Panc1 (cell line): ENCODE measurements around the gene TAS2R20.

Experiments used
- POLR2AphosphoS5 ChIP-seq: IDR thresholded peaks from 2 replicates; pipeline ENCODE4 v1.6.1; 2012; ENCODE audit warnings: mild to moderate bottlenecking, low read depth, low read length, moderate library complexity
- SIN3A ChIP-seq: IDR thresholded peaks from 2 replicates; pipeline ENCODE4 v1.6.1; 2012; ENCODE audit warnings: low read depth, mild to moderate bottlenecking, low read length, moderate library complexity, borderline replicate concordance; ENCODE audit not compliant: insufficient read depth
- TCF7L2 ChIP-seq: IDR thresholded peaks from 2 replicates; pipeline ENCODE4 v1.6.1; 2011; ENCODE audit warnings: mild to moderate bottlenecking, low read depth, low read length, inconsistent platforms
- TF ChIP-seq, protein P1 (sequence below): fragments of 450-650 bp; IDR thresholded peaks from 2 replicates; pipeline ENCODE4 v1.5.1; 2017; ENCODE audit warnings: mild to moderate bottlenecking

DNA sequence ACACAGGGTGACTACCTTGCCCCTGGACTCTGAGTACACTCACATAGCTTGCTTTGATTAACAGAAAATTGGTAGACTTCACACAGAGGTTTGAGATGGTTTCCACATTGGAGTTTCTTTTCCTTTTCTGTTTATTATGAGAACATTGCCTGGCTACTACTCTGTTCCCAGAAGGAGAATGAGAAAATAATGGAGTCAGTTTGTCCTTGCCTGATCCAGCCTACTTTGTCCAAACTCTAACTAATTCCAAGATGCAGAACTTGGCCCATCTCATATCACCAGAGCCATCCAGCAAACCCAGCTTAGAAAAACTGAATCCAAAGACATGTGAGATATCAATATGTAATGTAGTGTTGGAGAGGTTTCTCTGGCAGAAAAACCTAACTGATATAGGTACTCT, 31.8 kb downstream of the TAS2R20 start:
- TF ChIP-seq, protein P1, sequence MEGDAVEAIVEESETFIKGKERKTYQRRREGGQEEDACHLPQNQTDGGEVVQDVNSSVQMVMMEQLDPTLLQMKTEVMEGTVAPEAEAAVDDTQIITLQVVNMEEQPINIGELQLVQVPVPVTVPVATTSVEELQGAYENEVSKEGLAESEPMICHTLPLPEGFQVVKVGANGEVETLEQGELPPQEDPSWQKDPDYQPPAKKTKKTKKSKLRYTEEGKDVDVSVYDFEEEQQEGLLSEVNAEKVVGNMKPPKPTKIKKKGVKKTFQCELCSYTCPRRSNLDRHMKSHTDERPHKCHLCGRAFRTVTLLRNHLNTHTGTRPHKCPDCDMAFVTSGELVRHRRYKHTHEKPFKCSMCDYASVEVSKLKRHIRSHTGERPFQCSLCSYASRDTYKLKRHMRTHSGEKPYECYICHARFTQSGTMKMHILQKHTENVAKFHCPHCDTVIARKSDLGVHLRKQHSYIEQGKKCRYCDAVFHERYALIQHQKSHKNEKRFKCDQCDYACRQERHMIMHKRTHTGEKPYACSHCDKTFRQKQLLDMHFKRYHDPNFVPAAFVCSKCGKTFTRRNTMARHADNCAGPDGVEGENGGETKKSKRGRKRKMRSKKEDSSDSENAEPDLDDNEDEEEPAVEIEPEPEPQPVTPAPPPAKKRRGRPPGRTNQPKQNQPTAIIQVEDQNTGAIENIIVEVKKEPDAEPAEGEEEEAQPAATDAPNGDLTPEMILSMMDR = no peak
- TF ChIP-seq POLR2AphosphoS5 (no peak), TCF7L2 (no peak), SIN3A (no peak)
